HFF-Myc (cell line): ENCODE results near the gene TMED9.

Source experiments
- DNase-seq: peaks from one replicate; pipeline ENCODE4 v3.0.0-alpha.2; 2011; ENCODE audit warnings: low read depth; ENCODE audit errors: extremely low read depth
- H3K4me3 ChIP-seq: replicated peaks from 2 replicates; pipeline ENCODE4 v1.5.1; 2011; ENCODE audit warnings: low read depth, mild to moderate bottlenecking, control low read depth, low read length
- CTCF ChIP-seq: IDR thresholded peaks from 2 replicates; pipeline ENCODE4 v1.5.1; 2012; ENCODE audit warnings: mild to moderate bottlenecking, low read depth, low read length, control low read depth; ENCODE audit errors: missing control alignments

Gene TMED9

GRCh38 chr5:177605078-177605477 lies 13.1 kb downstream of the TMED9 start:
- no peak for DNase-seq
- TF ChIP-seq CTCF = no peak
- no peak overlapping the region for H3K4me3 ChIP-seq

- no peak for DNase-seq
- TF ChIP-seq CTCF = no peak
- no peak overlapping the region for H3K4me3 ChIP-seq
These were observed 13.7 kb downstream of the TMED9 start for GRCh38 chr5:177605667-177606066.

GRCh38 chr5:177606071-177607051 lies 14.4 kb downstream of the TMED9 start:
- DNase-seq = no peak
- H3K4me3 ChIP-seq = no peak overlapping the region
- no peak for TF ChIP-seq CTCF

- DNase-seq = no peak
- H3K4me3 ChIP-seq = no peak overlapping the region
- TF ChIP-seq CTCF = no peak
These were observed 15.1 kb downstream of the TMED9 start for GRCh38 chr5:177607115-177607451.

- no peak overlapping the region for H3K4me3 ChIP-seq
- peak; percentile 90 for TF ChIP-seq CTCF
- DNase-seq = peak; percentile 51
These were observed 15.6 kb downstream of the TMED9 start for GRCh38 chr5:177607452-177608192.

- H3K4me3 ChIP-seq = no peak overlapping the region
- no peak for DNase-seq
- TF ChIP-seq CTCF = no peak
These were observed 16.5 kb downstream of the TMED9 start for GRCh38 chr5:177608243-177609075.
